Tibial nerve (tissue), 4 donors: ENCODE measurements around the gene SEC31A.

Source experiments
- CTCF ChIP-seq, 5 experiments: fragments of 200-600 bp in 3 of 5; fragments of 450-650 bp in 2 of 5; sonication (generic) in 3 of 5; IDR thresholded peaks; one replicate each; pipeline ENCODE4 v1.5.1; 2016 to 2019; ENCODE audit warnings: antibody characterized with exemption in 5 of 5, mild to moderate bottlenecking in 3 of 5, moderate library complexity in 2 of 5
- EP300 ChIP-seq, 2 donors: sonication (generic); formaldehyde crosslinking; IDR thresholded peaks; one replicate each; pipeline ENCODE4 v1.6.1; 2017; ENCODE audit warnings: antibody characterized with exemption in 2 of 2, mild to moderate bottlenecking in 1 of 2
- POLR2A ChIP-seq, 2 donors: fragments of 450-650 bp; IDR thresholded peaks; one replicate each; pipeline ENCODE4 v1.6.1; 2017; ENCODE audit warnings: antibody characterized with exemption in 2 of 2, mild to moderate bottlenecking in 2 of 2, moderate library complexity in 2 of 2

DNA sequence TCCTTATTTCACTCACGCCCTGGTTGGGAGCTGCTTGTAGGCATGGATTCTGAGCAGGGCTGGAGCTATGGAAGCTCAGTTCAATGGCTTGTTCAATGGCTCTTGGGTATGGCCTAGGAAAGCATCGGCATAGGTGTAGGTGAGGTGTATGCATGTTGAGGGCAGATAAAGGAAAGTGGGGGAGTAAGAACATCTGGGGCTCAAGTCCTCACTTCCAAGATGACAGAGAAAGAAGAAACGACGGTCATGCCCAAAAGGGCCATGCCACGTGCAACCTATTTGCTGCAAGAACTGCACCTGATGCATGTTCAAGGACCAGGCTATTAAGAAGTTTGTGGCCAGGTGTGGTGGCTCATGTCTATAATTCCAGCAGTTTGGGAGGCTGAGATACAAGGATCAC is 115.7 kb downstream of the SEC31A start:
- no peak for TF ChIP-seq POLR2A (IDR thresholded peaks at IDR 0.05)
- TF ChIP-seq CTCF (IDR thresholded peaks at IDR 0.05): no peak
- TF ChIP-seq EP300 (IDR thresholded peaks at IDR 0.05): no peak
